ENCODE data around the gene RTP1.
"Not testable (repeated sequence)": the region's sequence is repeated elsewhere in the genome, so short reads cannot be mapped to it uniquely, and the experiment has no call there.

The RTP1 gene

DNA sequence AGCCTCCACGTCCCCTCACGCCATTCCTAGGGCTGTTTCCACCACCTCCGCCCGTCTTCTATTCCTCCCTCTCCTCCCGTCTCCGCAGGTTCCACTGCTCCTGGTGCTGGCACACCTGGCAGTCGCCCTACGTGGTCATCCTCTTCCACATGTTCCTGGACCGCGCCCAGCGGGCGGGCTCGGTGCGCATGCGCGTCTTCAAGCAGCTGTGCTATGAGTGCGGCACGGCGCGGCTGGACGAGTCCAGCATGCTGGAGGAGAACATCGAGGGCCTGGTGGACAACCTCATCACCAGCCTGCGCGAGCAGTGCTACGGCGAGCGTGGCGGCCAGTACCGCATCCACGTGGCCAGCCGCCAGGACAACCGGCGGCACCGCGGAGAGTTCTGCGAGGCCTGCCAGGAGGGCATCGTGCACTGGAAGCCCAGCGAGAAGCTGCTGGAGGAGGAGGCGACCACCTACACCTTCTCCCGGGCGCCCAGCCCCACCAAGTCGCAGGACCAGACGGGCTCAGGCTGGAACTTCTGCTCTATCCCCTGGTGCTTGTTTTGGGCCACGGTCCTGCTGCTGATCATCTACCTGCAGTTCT lies 2.3 kb downstream of the RTP1 start:
- DNase-seq, result not testable (repeated sequence)

GRCh38 chr3:187205683-187206082 lies 8.4 kb downstream of the RTP1 start:
- no peak for DNase-seq

DNA sequence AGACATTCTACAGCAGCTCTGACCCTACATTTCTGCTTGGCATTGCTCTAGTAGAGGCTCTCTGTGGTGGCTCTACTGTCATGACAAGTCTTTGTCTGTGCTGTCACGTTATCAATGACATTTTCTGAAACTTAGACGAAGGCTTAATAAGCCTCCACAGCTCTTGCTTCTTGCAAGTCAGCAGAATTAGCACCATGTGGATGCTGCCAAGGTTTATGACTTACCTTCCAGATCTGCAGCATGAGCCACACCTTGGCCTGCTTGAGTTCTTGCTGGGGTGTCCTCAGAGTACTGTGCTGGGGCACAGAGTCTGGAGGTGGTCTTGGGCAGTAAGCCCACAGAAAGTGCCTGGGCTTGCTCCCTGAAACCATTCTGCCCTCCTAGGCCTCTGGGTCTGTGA lies 9.8 kb downstream of the RTP1 start:
- no peak for DNase-seq

DNA sequence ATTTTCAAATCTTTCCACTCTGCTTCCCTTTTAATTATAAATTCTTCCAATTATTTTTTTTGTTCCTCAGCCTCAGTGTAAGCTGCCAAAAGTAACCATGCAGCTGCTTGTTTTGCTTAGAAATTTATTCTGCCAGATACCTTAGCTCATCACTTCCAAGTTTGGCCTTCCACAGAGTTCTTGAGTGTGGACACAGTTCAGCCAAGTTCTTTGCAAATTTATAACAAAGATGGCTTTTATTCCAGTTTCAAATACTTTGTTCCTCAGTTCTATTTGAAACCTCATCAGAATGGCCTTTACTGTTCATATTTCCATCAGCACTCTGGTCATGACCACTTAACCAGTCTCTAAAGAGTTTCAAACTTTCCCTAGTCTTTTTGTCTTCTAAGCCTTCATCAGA lies 10.3 kb downstream of the RTP1 start:
- no peak for DNase-seq

GRCh38 chr3:187208159-187208558 lies 10.9 kb downstream of the RTP1 start:
- DNase-seq, result no peak

GRCh38 chr3:187209491-187209890 lies 12.2 kb downstream of the RTP1 start:
- DNase-seq, result no peak

DNA sequence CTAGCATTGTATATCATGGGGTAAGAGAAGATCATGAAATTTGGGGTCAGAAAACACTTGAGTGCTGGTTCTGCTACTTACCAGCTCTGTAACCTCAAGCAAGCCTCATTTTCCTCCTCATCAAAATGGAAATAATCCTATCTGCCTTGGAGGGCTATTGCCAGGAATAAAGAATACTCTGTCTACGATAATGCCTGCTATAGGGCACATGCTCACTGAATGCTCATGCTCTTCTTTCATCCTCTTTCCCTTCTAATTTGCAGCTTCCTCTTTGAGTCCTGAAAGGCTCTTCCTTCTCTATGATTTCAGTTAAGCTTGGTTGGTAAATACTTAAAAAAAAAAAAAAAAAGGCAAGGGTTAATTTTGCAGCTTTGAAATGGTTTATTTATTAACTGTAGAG lies 12.8 kb downstream of the RTP1 start:
- no peak for DNase-seq

DNA sequence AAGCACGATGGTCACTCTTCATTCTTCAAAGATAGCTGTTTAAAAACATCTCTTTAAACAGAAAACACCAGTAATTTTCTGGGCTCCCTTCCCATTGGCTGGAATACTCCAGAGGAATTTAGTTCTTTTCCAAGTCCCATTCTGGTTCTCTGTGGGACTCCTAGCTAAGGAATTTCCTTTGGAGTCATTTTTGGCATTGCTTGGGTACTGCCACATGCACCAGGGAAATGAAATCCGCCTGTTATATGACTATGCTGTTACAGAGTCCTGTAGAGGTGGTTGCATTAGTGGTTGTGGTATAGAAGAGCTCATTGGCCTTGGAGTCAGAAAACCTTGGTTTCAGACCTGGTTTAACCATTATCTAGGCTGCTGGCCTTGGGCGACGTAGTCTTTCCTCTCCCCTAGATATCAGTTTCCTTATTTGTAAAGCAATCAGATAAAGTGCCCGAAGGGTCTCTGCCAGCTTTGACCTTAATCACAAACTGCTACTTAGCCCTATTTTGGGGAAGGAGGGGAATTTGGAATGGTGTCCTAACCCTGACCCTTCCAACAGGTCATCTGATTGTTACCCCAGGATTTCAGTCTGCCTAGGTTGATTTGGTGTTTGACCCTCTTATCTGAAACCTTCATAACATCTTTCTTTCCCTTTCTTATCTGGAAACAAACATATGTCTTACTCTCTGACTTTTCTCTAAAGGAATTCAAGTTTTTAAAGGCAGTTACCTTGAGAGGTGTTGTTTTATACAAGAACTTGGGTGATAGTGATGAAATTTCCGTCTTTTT lies 13.4 kb downstream of the RTP1 start:
- DNase-seq, result no peak

DNA sequence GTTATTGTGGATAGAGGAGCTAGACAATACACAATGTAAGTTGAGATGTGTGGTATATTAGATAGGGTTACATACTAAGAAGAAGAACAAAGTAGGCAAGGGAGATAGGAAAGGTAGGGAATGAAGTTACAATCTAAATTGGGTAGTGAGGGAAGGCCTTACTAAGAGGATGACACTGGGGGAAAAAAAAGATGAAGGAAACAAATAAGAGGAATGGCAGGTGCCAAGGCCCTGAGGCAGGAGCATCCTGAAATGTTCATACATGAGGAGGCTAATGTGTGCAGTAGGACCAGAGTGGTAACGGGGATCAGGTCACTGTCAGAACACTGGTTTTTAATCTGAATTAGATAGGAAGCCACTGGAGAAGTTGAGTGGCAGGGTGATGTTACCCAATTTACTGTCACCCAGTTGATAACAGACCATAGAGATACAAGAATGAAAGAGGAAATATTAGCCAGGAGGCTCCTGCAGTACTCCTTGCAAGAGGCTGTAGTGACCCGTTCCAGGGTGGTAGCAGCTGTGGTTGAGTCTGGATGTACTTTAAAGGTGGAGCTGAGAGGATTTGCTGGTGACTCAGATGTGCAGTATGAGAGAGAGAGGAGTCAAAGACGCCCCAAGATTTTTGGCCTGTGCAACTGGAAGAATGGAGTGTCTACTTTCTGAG lies 14.4 kb downstream of the RTP1 start:
- no peak for DNase-seq

DNA sequence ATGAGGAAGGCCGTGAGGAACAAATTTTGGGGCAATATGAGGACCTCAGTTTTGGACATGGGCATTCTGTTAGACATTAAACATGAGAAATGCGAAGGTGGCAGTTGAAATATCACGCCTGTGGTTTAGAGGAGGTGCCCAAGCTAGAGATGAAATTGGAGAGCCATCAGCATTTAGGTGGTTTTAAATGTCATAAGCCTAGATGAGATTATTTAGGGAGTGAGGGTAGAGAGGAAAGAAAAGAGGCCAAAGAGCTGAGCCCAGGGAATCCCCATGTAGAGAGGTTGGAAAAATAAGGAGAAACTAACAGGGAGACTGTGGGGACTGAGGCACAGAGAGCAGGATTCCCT lies 14.9 kb downstream of the RTP1 start:
- no peak for DNase-seq

DNA sequence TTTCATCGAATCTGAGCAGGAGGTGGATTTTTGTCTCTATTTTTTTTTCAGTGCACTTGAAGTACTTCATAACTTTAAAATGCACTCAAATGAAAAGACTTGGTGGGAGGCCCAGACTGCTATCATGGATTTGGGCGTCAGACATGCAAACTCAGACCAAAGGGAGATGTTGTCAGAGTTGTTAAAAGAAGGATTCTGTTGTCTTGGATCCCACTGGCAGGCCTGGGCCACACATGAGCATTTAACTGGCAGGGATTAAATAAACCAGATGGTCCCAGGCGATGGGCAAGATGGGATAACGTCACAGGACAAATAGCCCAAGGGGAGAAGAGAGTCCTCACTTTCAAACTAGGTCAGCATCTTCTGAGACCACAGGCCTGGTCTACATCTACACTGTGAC lies 15.4 kb downstream of the RTP1 start:
- DNase-seq, result no peak

DNA sequence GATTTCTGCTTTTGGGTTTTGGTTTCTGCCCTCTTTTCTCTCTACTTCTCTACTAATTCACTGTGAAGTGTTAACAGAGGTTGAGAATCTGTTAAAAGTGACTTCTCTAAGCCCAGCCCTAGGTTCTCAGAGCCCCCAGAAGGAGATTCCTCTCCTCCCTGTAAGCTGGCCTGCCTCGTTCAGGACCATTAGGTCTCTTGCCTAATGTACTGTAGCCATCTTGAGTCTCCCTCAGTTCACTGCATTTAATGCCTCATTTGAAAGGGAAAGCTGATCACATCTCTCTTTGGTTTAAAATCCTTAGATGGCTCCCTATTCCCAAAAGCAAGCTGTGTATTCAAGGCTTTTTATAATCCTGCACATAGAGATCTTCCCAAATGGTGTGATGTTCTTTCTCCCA lies 16.3 kb downstream of the RTP1 start:
- no peak for DNase-seq

GRCh38 chr3:187215460-187215859 lies 18.2 kb downstream of the RTP1 start:
- no peak for DNase-seq

GRCh38 chr3:187222801-187223200 lies 25.5 kb downstream of the RTP1 start:
- DNase-seq, result no peak

DNA sequence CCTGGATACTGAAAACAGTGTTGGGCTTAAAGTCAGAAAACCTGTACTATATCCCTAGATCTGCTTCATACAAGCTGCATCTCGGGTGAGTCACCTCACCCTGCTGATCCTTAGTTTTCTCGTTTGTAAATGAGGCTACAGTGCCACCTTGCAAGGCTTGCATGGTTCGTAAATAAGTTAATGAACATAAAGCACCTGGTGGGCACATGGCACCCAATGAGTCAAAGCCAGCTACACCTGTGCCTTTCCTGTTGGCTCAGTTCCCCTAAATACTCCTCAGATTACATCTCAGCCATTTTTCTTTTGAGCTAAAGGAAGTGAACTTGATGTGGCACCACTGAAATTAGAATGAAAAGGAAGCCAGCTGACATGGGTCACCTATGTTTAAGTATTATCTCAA lies 26.5 kb downstream of the RTP1 start:
- no peak for DNase-seq

- DNase-seq, result no peak
Observed at GRCh38 chr3:187227658-187228258, 30.5 kb downstream of the RTP1 start.

DNA sequence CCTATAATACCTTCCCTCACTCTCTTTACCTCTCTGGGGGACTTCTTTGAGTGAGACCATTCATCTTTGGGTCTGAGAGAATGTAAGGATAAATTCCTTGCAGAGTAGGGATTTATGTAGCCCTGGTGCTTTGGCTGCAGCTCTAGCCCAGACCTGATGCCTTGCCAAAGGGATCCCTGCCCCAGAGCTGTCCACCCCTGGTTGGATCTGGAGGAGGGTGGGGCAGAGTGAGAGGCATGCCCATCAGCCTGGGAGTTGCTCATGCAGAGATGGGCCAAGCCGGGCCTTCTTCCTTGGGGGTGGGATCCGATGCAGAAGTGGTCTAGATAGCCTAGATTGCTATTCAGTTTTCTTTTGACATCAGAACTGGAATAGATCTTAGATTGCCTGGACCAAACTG lies 31.5 kb downstream of the RTP1 start:
- no peak for DNase-seq

DNA sequence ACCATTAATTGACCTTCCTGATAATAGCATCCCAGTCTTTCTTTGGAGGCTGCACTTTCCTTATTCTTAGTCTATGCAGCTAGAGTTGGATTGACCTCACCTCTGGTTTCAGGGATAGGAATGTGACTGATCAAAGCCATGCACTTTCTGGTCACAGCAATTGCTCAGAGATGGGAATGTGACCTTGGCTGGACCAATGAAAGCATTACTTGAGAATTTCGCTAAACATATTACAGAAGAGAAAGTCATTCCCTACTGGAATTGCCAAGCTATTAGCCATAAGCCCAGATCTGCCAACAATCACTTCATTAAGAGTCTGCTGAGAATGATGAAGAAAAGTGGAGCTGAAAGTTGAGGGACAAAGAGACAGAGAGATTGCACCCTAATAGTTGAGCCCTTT lies 32.7 kb downstream of the RTP1 start:
- no peak for DNase-seq

DNA sequence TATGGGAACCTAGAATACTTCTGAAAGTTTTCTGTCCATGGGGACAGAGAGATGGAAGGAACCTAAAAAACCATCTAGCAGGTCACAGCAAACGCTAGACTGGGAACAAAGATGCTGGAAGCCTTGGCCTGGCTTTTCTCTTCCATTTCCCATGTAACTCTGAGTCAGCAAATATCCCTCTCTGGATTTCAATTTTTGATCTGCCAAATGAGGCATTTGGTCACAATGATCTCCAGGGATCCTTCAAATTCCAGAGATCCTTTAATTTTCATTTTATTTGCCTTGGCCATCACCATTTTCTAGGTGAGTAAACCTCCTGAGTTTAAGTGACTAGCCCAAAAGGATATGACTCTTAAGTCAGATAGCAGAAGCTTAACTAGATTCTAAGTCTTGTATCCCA lies 39.7 kb downstream of the RTP1 start:
- DNase-seq, result no peak

GRCh38 chr3:187237741-187238140 lies 40.5 kb downstream of the RTP1 start:
- no peak for DNase-seq

DNA sequence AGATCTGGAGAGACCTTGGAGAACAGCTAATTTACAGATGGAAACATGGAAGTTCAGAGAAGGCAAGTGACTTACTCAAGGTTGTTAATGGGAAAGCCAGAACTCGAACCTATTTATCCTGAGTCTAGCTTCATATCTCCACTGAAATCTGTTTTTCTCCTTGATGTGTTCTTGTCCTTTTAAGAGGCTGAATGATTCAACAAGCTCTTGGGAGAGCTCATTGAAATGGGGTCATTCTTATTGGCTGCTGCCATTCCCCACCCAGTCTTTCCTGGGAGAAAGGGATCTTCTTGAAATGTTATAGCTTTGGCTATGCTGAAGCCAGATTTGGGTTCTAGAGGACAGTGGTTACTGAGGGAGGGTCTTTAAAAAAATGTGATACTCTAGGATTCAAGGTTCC lies 41.0 kb downstream of the RTP1 start:
- DNase-seq, result no peak

DNA sequence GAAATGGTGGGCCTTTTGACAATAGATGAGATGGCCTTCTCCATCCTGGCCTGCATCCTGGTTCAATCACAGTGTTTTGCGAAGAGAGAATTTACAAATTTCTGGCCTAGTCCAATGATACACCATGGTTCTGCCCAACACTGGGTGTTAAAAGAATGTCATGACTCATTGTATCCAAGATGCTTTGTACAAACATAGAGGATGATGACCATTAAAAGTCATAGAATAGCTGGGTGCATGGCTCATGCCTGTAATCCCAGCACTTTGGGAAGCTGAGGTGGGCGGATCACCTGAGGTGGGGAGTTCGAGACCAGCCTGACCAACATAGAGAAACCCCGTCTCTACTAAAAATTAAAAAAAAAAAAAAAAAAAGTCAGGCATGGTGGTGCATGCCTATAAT lies 41.5 kb downstream of the RTP1 start:
- DNase-seq, result not testable (repeated sequence)

- no peak for DNase-seq
Observed at GRCh38 chr3:187242435-187242834, 45.1 kb downstream of the RTP1 start.

DNA sequence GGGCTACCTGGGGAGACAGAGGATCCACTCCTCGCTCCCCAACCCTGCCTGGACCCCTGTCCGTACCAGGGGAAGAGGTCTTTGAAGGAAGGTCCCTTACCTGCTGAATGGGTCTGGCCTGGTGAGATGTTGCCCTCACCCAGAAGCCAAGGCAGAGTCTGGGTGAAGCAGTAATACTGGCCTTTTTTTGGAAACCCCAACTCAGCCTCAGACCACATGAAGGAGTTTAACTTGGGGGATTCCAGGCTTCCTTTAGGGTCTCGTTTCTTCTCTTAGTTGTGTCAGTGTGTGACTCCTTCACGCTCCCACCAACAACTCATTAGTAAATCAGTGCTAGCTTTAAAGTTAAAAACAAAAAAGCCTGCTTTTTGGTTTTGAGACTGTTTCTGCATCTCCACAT lies 45.6 kb downstream of the RTP1 start:
- DNase-seq, result no peak

Data from NCI-H446 treated with DMSO at 0.1 percent for 48 hours (cell line).